Measurements from ENCODE around the gene SLC1A5. TPM values are rescaled to one million over a fixed set of nuclear protein-coding genes. Genes with fewer than 3 reads are reported as not detected.

The SLC1A5 gene
- total RNA-seq, 1 donor: 354 TPM

DNA sequence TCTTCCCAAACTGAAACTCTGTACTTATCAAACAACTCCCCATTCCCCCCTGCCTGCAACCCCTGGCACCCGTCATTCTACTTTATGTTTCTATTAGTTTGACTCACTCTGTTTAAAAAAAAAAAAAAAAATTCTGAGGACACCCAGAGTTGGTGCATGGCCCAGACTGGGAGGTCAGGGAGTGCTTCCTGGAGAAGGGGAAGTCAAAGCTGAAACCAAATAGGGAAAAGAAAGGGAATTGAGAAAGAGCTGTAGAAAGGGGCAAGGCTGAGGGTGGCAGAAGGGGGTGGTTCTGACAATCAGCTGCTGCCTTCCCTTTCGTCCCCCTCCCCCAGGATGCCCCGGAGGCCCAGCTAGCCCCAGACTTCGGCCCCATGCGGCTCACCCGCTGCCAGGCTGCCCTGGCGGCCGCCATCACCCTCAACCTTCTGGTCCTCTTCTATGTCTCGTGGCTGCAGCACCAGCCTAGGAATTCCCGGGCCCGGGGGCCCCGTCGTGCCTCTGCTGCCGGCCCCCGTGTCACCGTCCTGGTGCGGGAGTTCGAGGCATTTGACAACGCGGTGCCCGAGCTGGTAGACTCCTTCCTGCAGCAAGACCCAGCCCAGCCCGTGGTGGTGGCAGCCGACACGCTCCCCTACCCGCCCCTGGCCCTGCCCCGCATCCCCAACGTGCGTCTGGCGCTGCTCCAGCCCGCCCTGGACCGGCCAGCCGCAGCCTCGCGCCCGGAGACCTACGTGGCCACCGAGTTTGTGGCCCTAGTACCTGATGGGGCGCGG is 33.1 kb downstream of the SLC1A5 start:
- Histone ChIP-seq H3K4me3 (ENCODE audit: insufficient read depth, low read length) (no peak overlapping the region), H3K79me2 (ENCODE audit: insufficient read depth, low read length) (peaks cover 5% of the 10 kb centered on the region), H3K4me1 (ENCODE audit: insufficient read depth, low read length) (peaks cover 19% of the 10 kb centered on the region), H2AFZ (ENCODE audit: low read length) (no peak overlapping the region), H3K9me3 (ENCODE audit: low read depth, low read length) (no peaks in the 10 kb centered on the region), H3K27me3 (ENCODE audit: insufficient read depth, low read length) (no peaks in the 10 kb centered on the region), H3K4me2 (ENCODE audit: insufficient read depth, low read length) (peak overlapping the region; percentile 18), H3K36me3 (ENCODE audit: insufficient read depth, low read length) (peaks cover 29% of the 10 kb centered on the region), H3K27ac (ENCODE audit: low read depth, low read length) (peak overlapping the region; percentile 63), H4K20me1 (ENCODE audit: insufficient read depth, low read length) (no peaks in the 10 kb centered on the region)
- peak; percentile 93 for DNase-seq (ENCODE audit: insufficient read length, low spot score, missing footprints)
- TF ChIP-seq, protein P1, sequence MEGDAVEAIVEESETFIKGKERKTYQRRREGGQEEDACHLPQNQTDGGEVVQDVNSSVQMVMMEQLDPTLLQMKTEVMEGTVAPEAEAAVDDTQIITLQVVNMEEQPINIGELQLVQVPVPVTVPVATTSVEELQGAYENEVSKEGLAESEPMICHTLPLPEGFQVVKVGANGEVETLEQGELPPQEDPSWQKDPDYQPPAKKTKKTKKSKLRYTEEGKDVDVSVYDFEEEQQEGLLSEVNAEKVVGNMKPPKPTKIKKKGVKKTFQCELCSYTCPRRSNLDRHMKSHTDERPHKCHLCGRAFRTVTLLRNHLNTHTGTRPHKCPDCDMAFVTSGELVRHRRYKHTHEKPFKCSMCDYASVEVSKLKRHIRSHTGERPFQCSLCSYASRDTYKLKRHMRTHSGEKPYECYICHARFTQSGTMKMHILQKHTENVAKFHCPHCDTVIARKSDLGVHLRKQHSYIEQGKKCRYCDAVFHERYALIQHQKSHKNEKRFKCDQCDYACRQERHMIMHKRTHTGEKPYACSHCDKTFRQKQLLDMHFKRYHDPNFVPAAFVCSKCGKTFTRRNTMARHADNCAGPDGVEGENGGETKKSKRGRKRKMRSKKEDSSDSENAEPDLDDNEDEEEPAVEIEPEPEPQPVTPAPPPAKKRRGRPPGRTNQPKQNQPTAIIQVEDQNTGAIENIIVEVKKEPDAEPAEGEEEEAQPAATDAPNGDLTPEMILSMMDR (IDR thresholded peaks at IDR 0.05; ENCODE audit: extremely low read depth, low read depth, low read length): no peak

DNA sequence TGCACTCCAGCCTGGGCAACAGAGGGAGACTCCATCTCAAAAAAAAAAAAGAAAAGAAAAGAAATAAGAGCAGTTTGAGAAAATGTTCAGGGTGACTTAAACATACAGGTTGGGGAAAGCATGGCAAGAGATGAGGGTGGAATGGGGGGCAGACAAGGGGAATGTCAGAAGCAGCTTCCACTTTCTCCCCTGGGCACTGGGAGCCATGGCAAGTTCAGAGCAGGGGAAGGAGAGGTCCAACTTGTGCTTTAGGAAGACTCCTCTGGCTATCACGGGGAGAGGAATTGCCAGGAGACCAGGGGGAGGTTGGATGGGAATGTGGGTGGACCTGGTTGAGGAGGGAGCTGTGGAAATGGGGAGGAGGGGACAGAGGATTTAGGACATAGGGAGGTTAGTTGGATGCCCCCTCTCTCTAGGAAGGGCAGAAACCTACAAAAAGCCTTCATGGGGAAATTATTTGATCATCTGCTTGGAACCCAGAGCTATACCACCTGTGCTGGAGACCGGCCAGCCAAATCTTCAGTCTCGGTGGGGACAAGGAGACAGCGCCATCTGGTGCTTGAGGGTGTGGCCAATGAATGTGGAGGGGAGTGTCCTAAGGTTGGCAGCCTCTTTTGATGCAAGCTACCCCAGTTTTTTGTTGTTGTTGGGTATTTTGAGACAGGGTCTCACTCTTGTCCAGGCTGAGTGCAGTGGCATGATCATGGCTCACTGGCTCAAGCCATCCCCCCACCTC is 34.8 kb downstream of the SLC1A5 start:
- no peak overlapping the region for H3K4me2 ChIP-seq (ENCODE audit: insufficient read depth, low read length)
- peaks cover 34% of the 10 kb centered on the region for H3K36me3 ChIP-seq (ENCODE audit: insufficient read depth, low read length)
- H3K79me2 ChIP-seq (ENCODE audit: insufficient read depth, low read length): peaks cover 5% of the 10 kb centered on the region
- peaks cover 9% of the 10 kb centered on the region for H3K4me1 ChIP-seq (ENCODE audit: insufficient read depth, low read length)
- no peaks in the 10 kb centered on the region for H3K9me3 ChIP-seq (ENCODE audit: low read depth, low read length)
- H3K4me3 ChIP-seq (ENCODE audit: insufficient read depth, low read length): no peak overlapping the region
- H2AFZ ChIP-seq (ENCODE audit: low read length): no peak overlapping the region
- DNase-seq (ENCODE audit: insufficient read length, low spot score, missing footprints): peak; percentile 82
- TF ChIP-seq, protein P1 (IDR thresholded peaks at IDR 0.05; ENCODE audit: extremely low read depth, low read depth, low read length): peak; percentile 48
- H4K20me1 ChIP-seq (ENCODE audit: insufficient read depth, low read length): no peaks in the 10 kb centered on the region
- H3K27ac ChIP-seq (ENCODE audit: low read depth, low read length): no peak overlapping the region
- no peaks in the 10 kb centered on the region for H3K27me3 ChIP-seq (ENCODE audit: insufficient read depth, low read length)

DNA sequence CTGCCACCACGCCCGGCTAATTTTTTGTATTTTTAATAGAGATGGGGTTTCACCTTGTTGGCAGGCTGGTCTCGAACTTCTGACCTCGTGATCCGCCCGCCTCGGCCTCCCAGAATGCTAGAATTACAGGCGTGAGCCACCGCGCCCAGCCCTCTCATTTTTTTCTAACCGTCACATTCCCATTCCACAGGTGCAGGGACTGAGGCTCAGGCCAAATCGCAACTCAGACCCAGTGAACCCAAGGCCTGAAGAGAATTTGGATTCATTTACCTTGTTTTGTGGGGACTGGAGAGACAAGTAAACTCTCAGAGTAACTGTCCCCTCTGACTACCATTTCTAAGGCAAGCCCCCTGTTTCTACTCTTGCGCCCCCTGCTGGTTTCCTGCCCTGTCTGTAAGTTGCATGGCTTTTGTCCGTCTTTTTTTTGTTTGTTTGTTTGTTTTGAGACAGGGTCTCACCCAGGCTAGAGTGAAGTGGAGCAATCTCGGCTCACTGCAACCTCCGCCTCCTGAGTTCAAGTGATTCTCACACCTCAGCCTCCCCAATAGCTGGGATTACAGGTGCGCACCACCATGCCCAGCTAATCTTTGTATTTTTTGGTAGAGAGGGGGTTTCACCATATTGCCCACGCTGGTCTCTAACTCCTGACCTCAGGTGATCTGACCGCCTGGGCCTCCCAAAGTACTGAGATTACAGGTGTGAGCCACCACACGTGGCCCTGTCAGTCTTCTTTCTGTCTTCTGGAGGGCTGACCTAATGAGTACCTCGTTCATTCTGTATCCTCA is 39.9 kb downstream of the SLC1A5 start:
- H3K27ac ChIP-seq (ENCODE audit: low read depth, low read length): no peak overlapping the region
- H3K4me2 ChIP-seq (ENCODE audit: insufficient read depth, low read length): no peak overlapping the region
- peaks cover 34% of the 10 kb centered on the region for H3K79me2 ChIP-seq (ENCODE audit: insufficient read depth, low read length)
- H4K20me1 ChIP-seq (ENCODE audit: insufficient read depth, low read length): peaks cover 15% of the 10 kb centered on the region
- H3K4me3 ChIP-seq (ENCODE audit: insufficient read depth, low read length): no peak overlapping the region
- TF ChIP-seq, protein P1 (IDR thresholded peaks at IDR 0.05; ENCODE audit: extremely low read depth, low read depth, low read length): peak; percentile 81
- H3K9me3 ChIP-seq (ENCODE audit: low read depth, low read length): no peaks in the 10 kb centered on the region
- H3K36me3 ChIP-seq (ENCODE audit: insufficient read depth, low read length): peaks cover 21% of the 10 kb centered on the region
- H3K4me1 ChIP-seq (ENCODE audit: insufficient read depth, low read length): peaks cover 15% of the 10 kb centered on the region
- DNase-seq (ENCODE audit: insufficient read length, low spot score, missing footprints): peak; percentile 94
- H2AFZ ChIP-seq (ENCODE audit: low read length): no peak overlapping the region
- H3K27me3 ChIP-seq (ENCODE audit: insufficient read depth, low read length): no peaks in the 10 kb centered on the region

All from osteoblast (primary cell).